ENCODE results near the gene SNX25. TPM values are rescaled to one million over a fixed set of nuclear protein-coding genes. Genes with fewer than 3 reads are reported as not detected.
"Not testable (repeated sequence)": the region's sequence is repeated elsewhere in the genome, so short reads cannot be mapped to it uniquely, and the experiment has no call there.

Gene SNX25
- total and polyA plus RNA-seq, 2 of the 13 experiments (the other 11 are each of a cell fraction or from before 2014, with no cell fraction given) = 23.4 to 23.5 TPM

DNA sequence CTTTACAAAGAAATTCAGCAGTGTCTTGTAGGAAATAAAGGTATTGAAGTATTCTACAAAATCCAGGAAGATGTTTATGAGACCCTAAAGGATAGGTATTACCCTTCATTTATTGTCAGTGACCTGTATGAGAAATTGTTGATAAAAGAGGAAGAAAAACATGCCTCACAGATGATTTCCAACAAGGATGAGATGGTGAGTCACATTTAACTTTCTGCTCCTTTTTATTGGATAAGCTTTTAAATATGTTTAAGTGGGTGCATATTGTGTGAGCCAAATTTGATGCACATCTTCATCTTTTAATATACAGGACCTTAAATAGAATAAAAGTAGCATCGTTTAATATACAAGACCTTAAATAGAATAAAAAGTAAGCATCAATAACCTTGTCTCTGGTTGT lies 114.2 kb downstream of the SNX25 start:
- Histone ChIP-seq H3K27ac (ENCODE audit: extremely low read length, insufficient read depth, low read length) (no peak overlapping the region), H3K9me3 (ENCODE audit: low read length) (0 out of 2 replicates have a peak, but pooled peaks cover 2% of the 10 kb centered on the region), H2AFZ (ENCODE audit: low read length) (no peak overlapping the region), H3K9ac (ENCODE audit: insufficient read depth, low read depth, low read length) (no peak overlapping the region), H3K36me3 (replicated peaks in 1 of 2; ENCODE audit: control insufficient read depth in 1 of 2, insufficient read depth in 2 of 2, low read length in 2 of 2) (peaks cover 0 to 9% of the 10 kb centered on the region in 2 experiments; a peak in 1 of 5 replicates), H3K79me2 (ENCODE audit: insufficient read depth, low read length) (no peaks in the 10 kb centered on the region), H3K4me1 (ENCODE audit: insufficient read depth, low read length) (peaks cover 3% of the 10 kb centered on the region), H3K27me3 (ENCODE audit: control insufficient read depth in 1 of 2, insufficient read depth in 2 of 2, low read length in 2 of 2) (no peaks in the 10 kb centered on the region; a peak in 1 of 5 replicates), H3K4me3 (replicated peaks in 1 of 3; ENCODE audit: insufficient read depth in 1 of 3, low read depth in 2 of 3, low read length in 3 of 3) (no peak overlapping the region), H4K20me1 (ENCODE audit: insufficient read depth, low read length) (no peaks in the 10 kb centered on the region), H3K4me2 (ENCODE audit: low read depth, low read length) (no peak overlapping the region)
- TF ChIP-seq, protein P1, sequence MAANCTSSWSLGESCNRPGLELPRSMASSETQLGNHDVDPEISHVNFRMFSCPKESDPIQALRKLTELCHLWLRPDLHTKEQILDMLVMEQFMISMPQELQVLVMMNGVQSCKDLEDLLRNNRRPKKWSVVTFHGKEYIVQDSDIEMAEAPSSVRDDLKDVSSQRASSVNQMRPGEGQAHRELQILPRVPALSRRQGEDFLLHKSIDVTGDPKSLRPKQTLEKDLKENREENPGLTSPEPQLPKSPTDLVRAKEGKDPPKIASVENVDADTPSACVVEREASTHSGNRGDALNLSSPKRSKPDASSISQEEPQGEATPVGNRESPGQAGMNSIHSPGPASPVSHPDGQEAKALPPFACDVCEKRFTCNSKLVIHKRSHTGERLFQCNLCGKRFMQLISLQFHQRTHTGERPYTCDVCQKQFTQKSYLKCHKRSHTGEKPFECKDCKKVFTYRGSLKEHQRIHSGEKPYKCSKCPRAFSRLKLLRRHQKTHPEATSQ (CRISPR knock-in tag; IDR thresholded peaks at IDR 0.05; ENCODE audit: borderline replicate concordance) = no peak
- TF ChIP-seq RXRB (CRISPR knock-in tag; IDR thresholded peaks at IDR 0.05; ENCODE audit: borderline replicate concordance) (no peak), ZNF570 (CRISPR knock-in tag; IDR thresholded peaks at IDR 0.05; ENCODE audit: borderline replicate concordance) (no peak), KAT8 (CRISPR knock-in tag; IDR thresholded peaks at IDR 0.05) (no peak), CENPX (CRISPR knock-in tag; IDR thresholded peaks at IDR 0.05) (no peak), ZNF205 (CRISPR knock-in tag; IDR thresholded peaks at IDR 0.05) (no peak), EEA1 (CRISPR knock-in tag; IDR thresholded peaks at IDR 0.05; ENCODE audit: borderline replicate concordance) (no peak), ZZZ3 (CRISPR knock-in tag; IDR thresholded peaks at IDR 0.05; ENCODE audit: borderline replicate concordance) (no peak), HDAC6 (IDR thresholded peaks at IDR 0.05; ENCODE audit: low read depth, low read length) (no peak), NFRKB (IDR thresholded peaks at IDR 0.05) (no peak), CHD2 (IDR thresholded peaks at IDR 0.05; ENCODE audit: low read depth, low read length) (no peak), ELF1 (CRISPR knock-in tag; IDR thresholded peaks at IDR 0.05) (no peak)
- ChIA-PET CTCF (ENCODE audit: low intra/inter-chr PET ratio, low total read pairs) (no interaction called here), POLR2A (no interaction called here)
- DNase-seq (ENCODE audit: low spot score) (no peak), ATAC-seq (no peak), FAIRE-seq (no peak)
- no TSS peak for BruUV-seq (replicated peaks)
- intact Hi-C loops (cut with micrococcal nuclease; ENCODE audit: unreplicated experiment) (no loop called here), in situ Hi-C loops (cut with HindIII; ENCODE audit: extremely low pct_ligation_motif_present, low pct_unique_long_range_greater_than_20kb) (no loop called here)
- 94% methylated on average over 1 of the region's 1 CpG for WGBS (ENCODE audit: low lambda C conversion rate)

DNA sequence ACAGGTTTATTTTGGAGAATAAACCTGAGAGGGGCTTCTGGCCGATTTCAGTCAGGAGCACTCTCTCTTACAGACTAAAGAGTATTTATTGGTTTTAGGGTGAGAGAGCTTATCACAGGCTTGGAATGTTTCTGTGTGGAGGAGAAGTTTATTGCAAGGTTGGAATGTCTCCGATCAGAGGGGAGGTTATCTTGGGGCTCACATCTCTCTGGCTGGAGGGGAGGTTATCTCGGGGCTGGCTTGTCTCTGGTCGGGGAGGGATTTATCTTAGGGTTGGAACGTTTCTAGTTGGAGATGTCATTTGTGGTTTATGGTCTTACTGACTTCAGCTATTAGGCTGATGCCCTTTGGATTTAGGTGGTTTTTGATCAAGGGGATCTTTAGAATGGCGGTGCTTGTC lies 115.0 kb downstream of the SNX25 start:
- POLR2A ChIA-PET = not testable (repeated sequence)

DNA sequence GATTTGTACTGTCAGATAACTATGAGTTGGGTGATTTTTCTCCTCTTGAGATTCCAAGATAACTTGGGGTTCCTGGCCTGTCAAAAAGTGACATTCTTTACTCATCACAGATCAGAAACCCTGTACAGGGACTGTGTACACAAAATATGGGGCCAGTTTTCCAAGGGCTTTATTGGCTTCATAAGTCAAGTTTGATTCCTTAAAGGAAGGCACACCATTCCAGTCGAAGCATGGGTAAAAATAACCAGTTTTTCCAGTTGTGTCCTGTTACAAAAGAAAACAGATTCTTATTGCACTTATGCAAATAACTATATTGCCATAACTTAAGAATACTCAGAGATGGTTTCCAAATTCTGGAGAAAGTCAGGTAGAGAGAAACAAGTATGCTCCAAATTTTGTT lies 116.3 kb downstream of the SNX25 start:
- POLR2A ChIA-PET; intact Hi-C loops (cut with micrococcal nuclease; ENCODE audit: unreplicated experiment); ATAC-seq; H3K4me2 ChIP-seq (ENCODE audit: low read depth, low read length); CTCF ChIA-PET (ENCODE audit: low intra/inter-chr PET ratio, low total read pairs); H3K9me3 ChIP-seq (ENCODE audit: low read length); FAIRE-seq; H3K27me3 ChIP-seq (ENCODE audit: control insufficient read depth in 1 of 2, insufficient read depth in 2 of 2, low read length in 2 of 2); H4K20me1 ChIP-seq (ENCODE audit: insufficient read depth, low read length); in situ Hi-C loops (cut with HindIII; ENCODE audit: extremely low pct_ligation_motif_present, low pct_unique_long_range_greater_than_20kb); H3K79me2 ChIP-seq (ENCODE audit: insufficient read depth, low read length); H3K27ac ChIP-seq (ENCODE audit: extremely low read length, insufficient read depth, low read length); H3K4me1 ChIP-seq (ENCODE audit: insufficient read depth, low read length); H2AFZ ChIP-seq (ENCODE audit: low read length); H3K4me3 ChIP-seq (replicated peaks in 1 of 3; ENCODE audit: insufficient read depth in 1 of 3, low read depth in 2 of 3, low read length in 3 of 3); BruUV-seq (replicated peaks); DNase-seq (ENCODE audit: low spot score); H3K9ac ChIP-seq (ENCODE audit: insufficient read depth, low read depth, low read length): not testable (repeated sequence)
- peaks cover 0 to 15% of the 10 kb centered on the region in 2 experiments; a peak in 2 of 5 replicates for H3K36me3 ChIP-seq (replicated peaks in 1 of 2; ENCODE audit: control insufficient read depth in 1 of 2, insufficient read depth in 2 of 2, low read length in 2 of 2)
- WGBS (ENCODE audit: low lambda C conversion rate) = 94% methylated on average over 1 of the region's 1 CpG

More for the DNA sequence above, 115.0 kb downstream of the SNX25 start:
- BruUV-seq (replicated peaks); CTCF ChIA-PET (ENCODE audit: low intra/inter-chr PET ratio, low total read pairs); H3K4me1 ChIP-seq (ENCODE audit: insufficient read depth, low read length); DNase-seq (ENCODE audit: low spot score); H3K27ac ChIP-seq (ENCODE audit: extremely low read length, insufficient read depth, low read length); intact Hi-C loops (cut with micrococcal nuclease; ENCODE audit: unreplicated experiment); H3K4me2 ChIP-seq (ENCODE audit: low read depth, low read length); H3K27me3 ChIP-seq (ENCODE audit: control insufficient read depth in 1 of 2, insufficient read depth in 2 of 2, low read length in 2 of 2); H3K79me2 ChIP-seq (ENCODE audit: insufficient read depth, low read length); H3K9ac ChIP-seq (ENCODE audit: insufficient read depth, low read depth, low read length); H2AFZ ChIP-seq (ENCODE audit: low read length); H3K9me3 ChIP-seq (ENCODE audit: low read length); H3K4me3 ChIP-seq (replicated peaks in 1 of 3; ENCODE audit: insufficient read depth in 1 of 3, low read depth in 2 of 3, low read length in 3 of 3); FAIRE-seq; H4K20me1 ChIP-seq (ENCODE audit: insufficient read depth, low read length); in situ Hi-C loops (cut with HindIII; ENCODE audit: extremely low pct_ligation_motif_present, low pct_unique_long_range_greater_than_20kb); ATAC-seq: not testable (repeated sequence)
- 87% methylated on average over 6 of the region's 6 CpGs for WGBS (ENCODE audit: low lambda C conversion rate)
- H3K36me3 ChIP-seq (replicated peaks in 1 of 2; ENCODE audit: control insufficient read depth in 1 of 2, insufficient read depth in 2 of 2, low read length in 2 of 2) = peaks cover 0 to 14% of the 10 kb centered on the region in 2 experiments; a peak in 2 of 5 replicates
